MM.1S (cell line): ENCODE measurements around the gene TIMM23.
"Not testable (repeated sequence)": the region's sequence is repeated elsewhere in the genome, so short reads cannot be mapped to it uniquely, and the experiment has no call there.

Source experiments
- DNase-seq: peaks from one replicate; pipeline ENCODE4 v3.0.0-alpha.2; 2015
- H2AFZ ChIP-seq: fragments of 300-600 bp; sonication (generic); 2 replicates; pipeline ENCODE4 v1.6.0; 2016; ENCODE audit warnings: antibody characterized with exemption, low read length
- H3F3A ChIP-seq: fragments of 300-600 bp; sonication (generic); 2 replicates; pipeline ENCODE4 v1.6.1; 2016; ENCODE audit warnings: mild to moderate bottlenecking, antibody characterized with exemption, low read length, moderate library complexity, mixed read lengths; ENCODE audit not compliant: insufficient read depth
- H3K27ac ChIP-seq: fragments of 300-600 bp; sonication (generic); 2 replicates; pipeline ENCODE4 v1.5.1; 2016; ENCODE audit warnings: mild to moderate bottlenecking, low read length
- H3K27me3 ChIP-seq: fragments of 300-600 bp; sonication (generic); replicated peaks from 2 replicates; pipeline ENCODE4 v1.6.0; 2016; ENCODE audit warnings: low read length; ENCODE audit not compliant: insufficient read depth
- H3K36me3 ChIP-seq: fragments of 300-600 bp; sonication (generic); replicated peaks from 2 replicates; pipeline ENCODE4 v1.6.1; 2016; ENCODE audit warnings: mild to moderate bottlenecking, low read length, mixed read lengths; ENCODE audit not compliant: insufficient read depth
- H3K4me1 ChIP-seq: fragments of 300-600 bp; sonication (generic); 2 replicates; pipeline ENCODE4 v1.6.1; 2016; ENCODE audit warnings: low read length, mixed read lengths
- H3K4me2 ChIP-seq: fragments of 300-600 bp; sonication (generic); 2 replicates; pipeline ENCODE4 v1.6.0; 2016; ENCODE audit warnings: low read depth, low read length
- H3K4me3 ChIP-seq: fragments of 300-600 bp; sonication (generic); 2 replicates; pipeline ENCODE4 v1.5.1; 2016; ENCODE audit warnings: low read length, mixed read lengths
- H3K79me2 ChIP-seq: fragments of 300-600 bp; sonication (generic); 2 replicates; pipeline ENCODE4 v1.6.1; 2016; ENCODE audit warnings: mixed run types, low read length, mixed read lengths
- H3K9ac ChIP-seq: fragments of 300-600 bp; sonication (generic); 2 replicates; pipeline ENCODE4 v1.6.1; 2016; ENCODE audit warnings: low read length, mixed read lengths
- H3K9me2 ChIP-seq: fragments of 300-600 bp; sonication (generic); replicated peaks from 2 replicates; pipeline ENCODE4 v1.6.1; 2016; ENCODE audit warnings: mild to moderate bottlenecking, low read length, mixed read lengths; ENCODE audit not compliant: insufficient read depth
- H3K9me3 ChIP-seq: fragments of 300-600 bp; sonication (generic); replicated peaks from 2 replicates; pipeline ENCODE4 v1.6.1; 2016; ENCODE audit warnings: mild to moderate bottlenecking, low read length, mixed read lengths; ENCODE audit not compliant: insufficient read depth
- H4K20me1 ChIP-seq: fragments of 300-600 bp; sonication (generic); 2 replicates; pipeline ENCODE4 v1.6.1; 2016; ENCODE audit warnings: mild to moderate bottlenecking, low read length, moderate library complexity, mixed read lengths; ENCODE audit not compliant: insufficient read depth
- CTCF ChIP-seq: fragments of 300-600 bp; sonication (generic); IDR thresholded peaks from 2 replicates; pipeline ENCODE4 v1.5.1; 2016; ENCODE audit warnings: antibody characterized with exemption, low read length, mixed read lengths
- EZH2 ChIP-seq: fragments of 300-600 bp; sonication (generic); optimal IDR thresholded peaks from 2 replicates; pipeline ENCODE3; 2017; ENCODE audit warnings: low read depth, mild to moderate bottlenecking, antibody characterized with exemption, low read length, mixed read lengths
- EZH2phosphoT487 ChIP-seq: fragments of 300-600 bp; sonication (generic); IDR thresholded peaks from 2 replicates; pipeline ENCODE4 v1.6.1; 2018; ENCODE audit warnings: antibody characterized with exemption, low read length

The TIMM23 gene

GRCh38 chr10:46040004-46040403 lies 67.7 kb downstream of the TIMM23 start:
- no peak for DNase-seq
- no peak overlapping the region for H3K4me3 ChIP-seq
- H3K79me2 ChIP-seq, result no peaks in the 10 kb centered on the region
- no peaks in the 10 kb centered on the region for H3K27me3 ChIP-seq
- no peaks in the 10 kb centered on the region for H3F3A ChIP-seq
- H3K9me3 ChIP-seq, result no peaks in the 10 kb centered on the region
- no peak overlapping the region for H3K9ac ChIP-seq
- H3K36me3 ChIP-seq, result no peaks in the 10 kb centered on the region
- H3K9me2 ChIP-seq, result no peaks in the 10 kb centered on the region
- no peaks in the 10 kb centered on the region for H4K20me1 ChIP-seq
- no peak overlapping the region for H3K27ac ChIP-seq
- no peak overlapping the region for H2AFZ ChIP-seq
- no peaks in the 10 kb centered on the region for H3K4me1 ChIP-seq
- no peak overlapping the region for H3K4me2 ChIP-seq
- TF ChIP-seq EZH2 (no peak), EZH2phosphoT487 (no peak), CTCF (no peak)

- H3K4me1 ChIP-seq, result no peaks in the 10 kb centered on the region
- no peaks in the 10 kb centered on the region for H4K20me1 ChIP-seq
- no peak overlapping the region for H3K4me2 ChIP-seq
- no peak overlapping the region for H3K27ac ChIP-seq
- no peaks in the 10 kb centered on the region for H3K9me3 ChIP-seq
- no peak overlapping the region for H3K9ac ChIP-seq
- TF ChIP-seq CTCF, result no peak
- no peak for TF ChIP-seq EZH2phosphoT487
- TF ChIP-seq EZH2, result no peak
- no peaks in the 10 kb centered on the region for H3F3A ChIP-seq
- no peaks in the 10 kb centered on the region for H3K36me3 ChIP-seq
- H2AFZ ChIP-seq, result no peak overlapping the region
- H3K27me3 ChIP-seq, result no peaks in the 10 kb centered on the region
- no peak overlapping the region for H3K4me3 ChIP-seq
- no peaks in the 10 kb centered on the region for H3K79me2 ChIP-seq
- H3K9me2 ChIP-seq, result no peaks in the 10 kb centered on the region
- DNase-seq, result no peak
Measured at GRCh38 chr10:46042527-46042926, 70.2 kb downstream of the TIMM23 start.

GRCh38 chr10:46046261-46046660 lies 74.0 kb downstream of the TIMM23 start, which contains the start of gene MSMB:
Gene MSMB (minus strand): TSS chr10:46046269. CDS start chr10:46046237, 32 bp downstream.
- no peaks in the 10 kb centered on the region for H3K9me2 ChIP-seq
- no peak within 1 kb of the TSS for H3K4me3 ChIP-seq
- H3K27ac ChIP-seq, result no peak within 1 kb of the TSS
- no peak within 1 kb of the TSS for H2AFZ ChIP-seq
- no peaks in the 10 kb centered on the region for H4K20me1 ChIP-seq
- no peaks in the 10 kb centered on the region for H3K36me3 ChIP-seq
- DNase-seq, result no peak
- H3F3A ChIP-seq, result no peaks in the 10 kb centered on the region
- H3K9me3 ChIP-seq, result no peaks in the 10 kb centered on the region
- no peaks in the 10 kb centered on the region for H3K27me3 ChIP-seq
- no peaks in the 10 kb centered on the region for H3K4me1 ChIP-seq
- no peak within 1 kb of the TSS for H3K9ac ChIP-seq
- TF ChIP-seq EZH2, result no peak
- no peak for TF ChIP-seq EZH2phosphoT487
- no peak for TF ChIP-seq CTCF
- H3K79me2 ChIP-seq, result no peaks in the 10 kb centered on the region
- H3K4me2 ChIP-seq, result no peak within 1 kb of the TSS

- no peaks in the 10 kb centered on the region for H3K4me1 ChIP-seq
- no peaks in the 10 kb centered on the region for H3F3A ChIP-seq
- no peak overlapping the region for H3K27ac ChIP-seq
- DNase-seq, result no peak
- no peak overlapping the region for H2AFZ ChIP-seq
- H3K9ac ChIP-seq, result no peak overlapping the region
- no peaks in the 10 kb centered on the region for H3K79me2 ChIP-seq
- no peaks in the 10 kb centered on the region for H3K9me3 ChIP-seq
- no peaks in the 10 kb centered on the region for H4K20me1 ChIP-seq
- no peaks in the 10 kb centered on the region for H3K9me2 ChIP-seq
- H3K4me2 ChIP-seq, result no peak overlapping the region
- H3K27me3 ChIP-seq, result no peaks in the 10 kb centered on the region
- no peak overlapping the region for H3K4me3 ChIP-seq
- H3K36me3 ChIP-seq, result no peaks in the 10 kb centered on the region
- no peak for TF ChIP-seq EZH2phosphoT487
- no peak for TF ChIP-seq CTCF
- no peak for TF ChIP-seq EZH2
Measured at GRCh38 chr10:46048152-46048551, 75.9 kb downstream of the TIMM23 start.

GRCh38 chr10:46049497-46049831 lies 77.2 kb downstream of the TIMM23 start:
- not testable (repeated sequence) for H3K4me3 ChIP-seq, H3K4me2 ChIP-seq, H3K79me2 ChIP-seq, H3K27ac ChIP-seq, H3K9me2 ChIP-seq, H4K20me1 ChIP-seq, H3K9me3 ChIP-seq, H3F3A ChIP-seq, H3K4me1 ChIP-seq, H3K27me3 ChIP-seq, H3K36me3 ChIP-seq, H2AFZ ChIP-seq, H3K9ac ChIP-seq, DNase-seq
